H1 (cell line): Measurements from ENCODE around the gene LRP5. TPM values are rescaled to one million over a fixed set of nuclear protein-coding genes. Genes with fewer than 3 reads are reported as not detected.
A peak's percentile ranks its signal among the peaks of the same experiment; 100 is the strongest.

Source experiments
- CTCF ChIA-PET: fragments of 300-600 bp; sonication (Branson Sonifier 250); formaldehyde crosslinking; loops from one replicate; lab custom pipeline; 2021; ENCODE audit not compliant: partially characterized antibody; lab: Charles Lee
- POLR2A ChIA-PET: fragments of 300-600 bp; sonication (Branson Sonifier 250); formaldehyde crosslinking; loops from one replicate; lab custom pipeline; 2021; ENCODE audit warnings: inconsistent platforms; ENCODE audit not compliant: partially characterized antibody; lab: Charles Lee
- DNase-seq, 2 experiments: peaks; one replicate each; pipeline versions ENCODE4 v3.0.0 to v3.0.0-alpha.2; 2010 to 2022; ENCODE audit warnings: low spot score in 2 of 2, low read depth in 1 of 2, mixed read lengths in 1 of 2
- FAIRE-seq: peaks from 2 replicates; lab custom pipeline; 2011; peaks lifted over from hg19 to GRCh38; lab: Jason Lieb, UNC
- H2AFZ ChIP-seq: 2 replicates; pipeline ENCODE4 v1.8.1; 2012; ENCODE audit warnings: low read length, inconsistent platforms
- H2AK5ac ChIP-seq: 2 replicates; pipeline ENCODE4 v1.6.1; 2013; ENCODE audit warnings: low read depth, low read length
- H2BK120ac ChIP-seq: replicated peaks from 2 replicates; pipeline ENCODE3; 2013; ENCODE audit warnings: low read depth, low read length, inconsistent platforms
- H2BK12ac ChIP-seq: 2 replicates; pipeline ENCODE4 v1.6.1; 2013; ENCODE audit warnings: low read depth, low read length
- H2BK15ac ChIP-seq: 2 replicates; pipeline ENCODE4 v1.6.1; 2013; ENCODE audit warnings: low read length
- H2BK20ac ChIP-seq: 2 replicates; pipeline ENCODE4 v1.6.1; 2013; ENCODE audit warnings: low read length
- H2BK5ac ChIP-seq: 2 replicates; pipeline ENCODE4 v1.6.1; 2013; ENCODE audit warnings: low read depth, low read length
- H3K14ac ChIP-seq: 2 replicates; pipeline ENCODE4 v1.6.1; 2013; ENCODE audit warnings: inconsistent platforms; ENCODE audit not compliant: insufficient read length
- H3K18ac ChIP-seq: 2 replicates; pipeline ENCODE4 v1.6.1; 2013; ENCODE audit warnings: low read length; ENCODE audit errors: extremely low read depth
- H3K23ac ChIP-seq: 2 replicates; pipeline ENCODE4 v1.6.1; 2013; ENCODE audit warnings: inconsistent platforms; ENCODE audit not compliant: insufficient read length
- H3K23me2 ChIP-seq: 2 replicates; pipeline ENCODE4 v1.6.1; 2013; ENCODE audit warnings: low read depth, low read length
- H3K27ac ChIP-seq: 2 replicates; pipeline ENCODE4 v1.6.1; 2011; ENCODE audit warnings: low read depth, low read length, inconsistent platforms
- H3K27me3 ChIP-seq, 4 experiments: replicated peaks in 1 of 4; 1 replicate in 1 of 4; 2 replicates in 3 of 4; pipeline versions ENCODE4 v1.6.1 to v1.8.1; 2011 to 2013; ENCODE audit warnings: low read length in 3 of 4, mild to moderate bottlenecking in 3 of 4, inconsistent platforms in 2 of 4, mixed read lengths in 2 of 4, moderate library complexity in 1 of 4; ENCODE audit not compliant: control insufficient read depth in 3 of 4, insufficient read depth in 3 of 4; ENCODE audit errors: extremely low read depth in 1 of 4
- H3K36me3 ChIP-seq, 4 experiments: 2 replicates each; pipeline versions ENCODE4 v1.6.1 to v1.8.1; 2011 to 2013; ENCODE audit warnings: mild to moderate bottlenecking in 4 of 4, low read length in 3 of 4, moderate library complexity in 2 of 4, control low read depth in 1 of 4, inconsistent platforms in 1 of 4; ENCODE audit not compliant: insufficient read depth in 4 of 4, control insufficient read depth in 2 of 4
- H3K4ac ChIP-seq: replicated peaks from 2 replicates; pipeline ENCODE3; 2013; ENCODE audit warnings: low read length, low read depth, mixed read lengths, inconsistent platforms; ENCODE audit not compliant: insufficient read length
- H3K4me1 ChIP-seq, 4 experiments: replicated peaks in 1 of 4; 1 replicate in 1 of 4; 2 replicates in 3 of 4; pipeline versions ENCODE4 v1.6.1 to v1.8.1; 2011 to 2013; ENCODE audit warnings: low read length in 3 of 4, inconsistent platforms in 2 of 4, mixed read lengths in 1 of 4; ENCODE audit not compliant: insufficient read depth in 4 of 4, control insufficient read depth in 3 of 4
- H3K4me2 ChIP-seq, 2 experiments: 2 replicates each; pipeline versions ENCODE4 v1.6.1 to v1.8.1; 2011 to 2013; ENCODE audit warnings: low read depth in 2 of 2, low read length in 2 of 2, control low read depth in 1 of 2, inconsistent platforms in 1 of 2, mild to moderate bottlenecking in 1 of 2; ENCODE audit not compliant: insufficient read depth in 1 of 2
- H3K4me3 ChIP-seq, 4 experiments: fragments of 200-600, 300-600 bp in 1 of 4; sonication (generic), shearing (Covaris generic), sonication (Bioruptor Twin) in 1 of 4; 2 replicates each; pipeline versions ENCODE4 v1.5.1 to v1.8.1; 2011 to 2016; ENCODE audit warnings: low read length in 4 of 4, low read depth in 3 of 4, control low read depth in 2 of 4, inconsistent platforms in 2 of 4, mild to moderate bottlenecking in 2 of 4, mixed read lengths in 1 of 4, moderate library complexity in 1 of 4; ENCODE audit not compliant: insufficient read depth in 2 of 4; ENCODE audit errors: extremely low read depth in 1 of 4
- H3K56ac ChIP-seq: replicated peaks from 2 replicates; pipeline ENCODE3; 2013; ENCODE audit warnings: low read depth, mild to moderate bottlenecking, mixed read lengths, low read length, inconsistent platforms; ENCODE audit not compliant: insufficient read length
- H3K79me1 ChIP-seq: 2 replicates; pipeline ENCODE4 v1.6.1; 2013; ENCODE audit warnings: low read depth, low read length, control low read depth
- H3K79me2 ChIP-seq, 2 experiments: 2 replicates each; pipeline versions ENCODE4 v1.6.1 to v1.8.1; 2012 to 2013; ENCODE audit warnings: low read length in 2 of 2, mild to moderate bottlenecking in 2 of 2, inconsistent platforms in 1 of 2; ENCODE audit not compliant: insufficient read depth in 2 of 2, control insufficient read depth in 1 of 2
- H3K9ac ChIP-seq, 4 experiments: replicated peaks in 1 of 4; 1 replicate in 1 of 4; 2 replicates in 3 of 4; pipeline versions ENCODE4 v1.6.1 to v1.8.1; 2011 to 2013; ENCODE audit warnings: low read depth in 3 of 4, low read length in 3 of 4, control low read depth in 2 of 4, mild to moderate bottlenecking in 2 of 4, moderate library complexity in 2 of 4, inconsistent platforms in 1 of 4; ENCODE audit errors: extremely low read depth in 1 of 4
- H3K9me3 ChIP-seq, 2 experiments: 2 replicates each; pipeline versions ENCODE4 v1.6.1 to v1.8.1; 2012 to 2013; ENCODE audit warnings: mild to moderate bottlenecking in 2 of 2, moderate library complexity in 2 of 2, control low read depth in 1 of 2, inconsistent platforms in 1 of 2, low read depth in 1 of 2, low read length in 1 of 2, mixed read lengths in 1 of 2; ENCODE audit not compliant: insufficient read depth in 2 of 2
- H4K20me1 ChIP-seq, 2 experiments: replicated peaks in 1 of 2; 2 replicates each; pipeline versions ENCODE3 to v1.8.1; 2011 to 2013; ENCODE audit warnings: inconsistent platforms in 2 of 2, low read length in 2 of 2, mild to moderate bottlenecking in 1 of 2; ENCODE audit not compliant: insufficient read depth in 2 of 2, control insufficient read depth in 1 of 2
- H4K5ac ChIP-seq: 2 replicates; pipeline ENCODE4 v1.6.1; 2013; ENCODE audit warnings: low read length, low read depth, mixed read lengths, inconsistent platforms; ENCODE audit not compliant: insufficient read length
- H4K8ac ChIP-seq: 2 replicates; pipeline ENCODE4 v1.8.0; 2013; ENCODE audit warnings: mild to moderate bottlenecking, moderate library complexity, low read length, inconsistent platforms; ENCODE audit not compliant: insufficient read depth; ENCODE audit errors: extremely low read depth
- H4K91ac ChIP-seq: replicated peaks from 2 replicates; pipeline ENCODE3; 2013; ENCODE audit warnings: low read length, mixed read lengths, inconsistent platforms; ENCODE audit not compliant: insufficient read length
- ASH2L ChIP-seq: fragments of 200-600, 300-600 bp; sonication (generic); IDR thresholded peaks from one replicate; pipeline ENCODE4 v1.7.1; 2017; ENCODE audit warnings: low read length
- JUND ChIP-seq: IDR thresholded peaks from 2 replicates; pipeline ENCODE4 v1.6.1; 2011; ENCODE audit warnings: mild to moderate bottlenecking, improper control_type of control experiment, low read length
- KDM5A ChIP-seq: fragments of 200-600 bp; IDR thresholded peaks from 2 replicates; pipeline ENCODE4 v1.7.1; 2012; ENCODE audit warnings: mild to moderate bottlenecking, low read length, inconsistent platforms, mixed read lengths
- SIN3A ChIP-seq, 2 experiments: IDR thresholded peaks in 1 of 2; conservative IDR thresholded peaks in 1 of 2; 2 replicates each; pipeline ENCODE4 v1.6.1; 2011 to 2012; ENCODE audit warnings: low read length in 2 of 2, improper control_type of control experiment in 1 of 2, low read depth in 1 of 2, mild to moderate bottlenecking in 1 of 2
- SP1 ChIP-seq: IDR thresholded peaks from 2 replicates; pipeline ENCODE4 v1.6.1; 2011; ENCODE audit warnings: low read depth, low read length
- ZNF274 ChIP-seq: IDR thresholded peaks from 2 replicates; pipeline ENCODE4 v1.7.0; 2012; ENCODE audit warnings: low read length, borderline replicate concordance; ENCODE audit errors: extremely low read depth
- WGBS, 2 experiments: shearing (Covaris generic) in 1 of 2; methylation state at CpG; one replicate each; pipeline versions ENCODE4 v1.1.6 to v1.1.7; 2013 to 2015; ENCODE audit warnings: low lambda C conversion rate in 2 of 2, mixed read lengths in 2 of 2, inconsistent platforms in 1 of 2, low coverage in 1 of 2, missing lambda C conversion rate in 1 of 2; ENCODE audit not compliant: insufficient replicate concordance in 2 of 2, insufficient coverage in 1 of 2, insufficient read length in 1 of 2; ENCODE audit errors: extremely low coverage in 1 of 2, missing lambda C conversion rate in 1 of 2; 5-methylcytosine and 5-hydroxymethylcytosine counted together
- polyA plus RNA-seq, 7 experiments: library from polyadenylated mRNA; depleted of rRNA in 3 of 7; stranded (reverse) in 5 of 7; unstranded in 2 of 7; fragments of >200 nt in 5 of 7; fragments of 200-250 nt in 2 of 7; gene quantifications; 1 replicate in 5 of 7; 2 replicates in 1 of 7; 4 replicates in 1 of 7; pipeline versions ENCODE4 v1.2.1 to v1.2.3, GENCODE V29; 2011 to 2013; ENCODE audit warnings: missing spikeins in 2 of 7, mixed read lengths in 2 of 7
- total RNA-seq: library from RNA; stranded (reverse); fragmentation: NEBNext Ultra II Directional; extraction: Animal tissue kit (Norgen Biotek cat#: 25700); gene quantifications from 2 replicates; pipeline ENCODE4 v1.2.1, GENCODE V29; 2021

Gene LRP5
- total and polyA plus RNA-seq, 2 of the 8 experiments (the other 6 are each of a cell fraction or from before 2014, with no cell fraction given): 19.0 to 38.9 TPM

GRCh38 chr11:68457898-68458249, 145.5 kb downstream of the LRP5 start:
- CTCF ChIA-PET: interaction anchor here (0.9 to 1.4 kb wide), 4 partner anchors 9 to 198 kb away, joined by 3 to 5 read pairs (median 4); no protein-coding TSS in a partner anchor

More at GRCh38 chr11:68457898-68458249, 145.5 kb downstream of the LRP5 start:
- Histone ChIP-seq H3K79me1 (peaks cover 3% of the 10 kb centered on the region), H3K9me3 (no peaks in the 10 kb centered on the region), H2BK12ac (no peak overlapping the region), H3K4ac (no peak overlapping the region), H3K14ac (no peak overlapping the region), H3K27ac (no peak overlapping the region), H3K56ac (no peak overlapping the region), H3K23me2 (peaks cover 12% of the 10 kb centered on the region), H3K23ac (no peak overlapping the region), H3K4me2 (no peak overlapping the region), H2BK20ac (no peak overlapping the region), H2BK120ac (no peak overlapping the region), H4K5ac (no peak overlapping the region), H3K27me3 (no peaks in the 10 kb centered on the region), H2AK5ac (no peak overlapping the region), H2BK15ac (no peak overlapping the region), H3K4me1 (peaks cover 4 to 11% (median 7%) of the 10 kb centered on the region in 4 experiments), H2AFZ (no peak overlapping the region), H3K9ac (no peak overlapping the region), H3K4me3 (no peak overlapping the region), H4K8ac (0 out of 2 replicates have a peak overlapping the region, but pooled peaks have one; percentile 75), H4K91ac (no peak overlapping the region), H3K36me3 (no peaks in the 10 kb centered on the region; a peak in 2 of 8 replicates), H4K20me1 (peaks cover 14% of the 10 kb centered on the region in 2 experiments), H3K79me2 (peaks cover 20% of the 10 kb centered on the region in 2 experiments), H2BK5ac (peak overlapping the region; percentile 37; the same call in 1 of the 2 replicates), H3K18ac (no peak overlapping the region)
- DNase-seq (no peak), FAIRE-seq (no peak)
- TF ChIP-seq KDM5A: no peak
- TF ChIP-seq ASH2L: no peak
- no peak for TF ChIP-seq ZNF274
- no peak for TF ChIP-seq SIN3A (conservative IDR thresholded peaks at IDR 0.05 in 1 of 2, IDR thresholded peaks at IDR 0.05 in 1 of 2; ENCODE audit: low read depth in 1 of 2, low read length in 2 of 2)
- TF ChIP-seq JUND: no peak
- TF ChIP-seq SP1: no peak
- 92% methylated on average over 7 of the region's 7 CpGs; no CpG with 5 or more reads in 1 of the 2 experiments for WGBS, 2 experiments
- POLR2A ChIA-PET: interaction anchor here (1.2 kb wide), 1 partner anchor 10 kb away, joined by 3 read pairs; no protein-coding TSS in a partner anchor
